ENCODE measurements around the gene TRAF3. TPM values are rescaled to one million over a fixed set of nuclear protein-coding genes. Genes with fewer than 3 reads are reported as not detected.

The TRAF3 gene
- total RNA-seq, 1 donor, result 19.5 TPM

- H2AFZ ChIP-seq (ENCODE audit: low read length), result no peak overlapping the region
- peaks cover 36% of the 10 kb centered on the region for H3K27me3 ChIP-seq (ENCODE audit: insufficient read depth, low read length)
- H3K36me3 ChIP-seq (ENCODE audit: insufficient read depth, low read length), result no peaks in the 10 kb centered on the region
- DNase-seq (ENCODE audit: insufficient read length, low spot score, missing footprints), result no peak
- TF ChIP-seq CTCF (IDR thresholded peaks at IDR 0.05; ENCODE audit: extremely low read depth, low read depth, low read length), result no peak
- no peaks in the 10 kb centered on the region for H3K4me1 ChIP-seq (ENCODE audit: insufficient read depth, low read length)
- no peak overlapping the region for H3K4me3 ChIP-seq (ENCODE audit: insufficient read depth, low read length)
- H3K4me2 ChIP-seq (ENCODE audit: insufficient read depth, low read length), result no peak overlapping the region
- peaks cover 2% of the 10 kb centered on the region for H3K9me3 ChIP-seq (ENCODE audit: low read depth, low read length)
- H3K79me2 ChIP-seq (ENCODE audit: insufficient read depth, low read length), result no peaks in the 10 kb centered on the region
- peaks cover 4% of the 10 kb centered on the region for H4K20me1 ChIP-seq (ENCODE audit: insufficient read depth, low read length)
- no peak overlapping the region for H3K27ac ChIP-seq (ENCODE audit: low read depth, low read length)
These were observed 143.2 kb downstream of the TRAF3 start for GRCh38 chr14:102920273-102920997.

GRCh38 chr14:102920998-102921304 is 143.7 kb downstream of the TRAF3 start:
- no peak overlapping the region for H2AFZ ChIP-seq (ENCODE audit: low read length)

GRCh38 chr14:102922490-102923200 is 145.4 kb downstream of the TRAF3 start, which contains the start of gene AMN:
Gene AMN, plus strand, starts transcription at chr14:102922663. Its CDS starts 26 bp downstream, at chr14:102922689.
- no peak within 1 kb of the TSS for H3K27ac ChIP-seq (ENCODE audit: low read depth, low read length)
- TF ChIP-seq CTCF (IDR thresholded peaks at IDR 0.05; ENCODE audit: extremely low read depth, low read depth, low read length), result no peak
- peak within 1 kb of the TSS; percentile 43 for H3K4me3 ChIP-seq (ENCODE audit: insufficient read depth, low read length)
- no peaks in the 10 kb centered on the region for H3K36me3 ChIP-seq (ENCODE audit: insufficient read depth, low read length)
- H3K4me2 ChIP-seq (ENCODE audit: insufficient read depth, low read length), result peak within 1 kb of the TSS; percentile 65
- no peaks in the 10 kb centered on the region for H3K4me1 ChIP-seq (ENCODE audit: insufficient read depth, low read length)
- peak; percentile 85 for DNase-seq (ENCODE audit: insufficient read length, low spot score, missing footprints)
- no peaks in the 10 kb centered on the region for H3K79me2 ChIP-seq (ENCODE audit: insufficient read depth, low read length)
- H2AFZ ChIP-seq (ENCODE audit: low read length), result peak within 1 kb of the TSS; percentile 10
- H3K9me3 ChIP-seq (ENCODE audit: low read depth, low read length), result peaks cover 2% of the 10 kb centered on the region
- peaks cover 54% of the 10 kb centered on the region for H3K27me3 ChIP-seq (ENCODE audit: insufficient read depth, low read length)
- peaks cover 4% of the 10 kb centered on the region for H4K20me1 ChIP-seq (ENCODE audit: insufficient read depth, low read length)

More at GRCh38 chr14:102920998-102921304, 143.7 kb downstream of the TRAF3 start:
- no peak overlapping the region for H3K4me2 ChIP-seq (ENCODE audit: insufficient read depth, low read length)
- no peak for DNase-seq (ENCODE audit: insufficient read length, low spot score, missing footprints)
- H3K4me3 ChIP-seq (ENCODE audit: insufficient read depth, low read length), result no peak overlapping the region
- no peaks in the 10 kb centered on the region for H3K79me2 ChIP-seq (ENCODE audit: insufficient read depth, low read length)
- H3K9me3 ChIP-seq (ENCODE audit: low read depth, low read length), result peaks cover 2% of the 10 kb centered on the region
- H3K4me1 ChIP-seq (ENCODE audit: insufficient read depth, low read length), result no peaks in the 10 kb centered on the region
- H4K20me1 ChIP-seq (ENCODE audit: insufficient read depth, low read length), result peaks cover 4% of the 10 kb centered on the region
- H3K36me3 ChIP-seq (ENCODE audit: insufficient read depth, low read length), result no peaks in the 10 kb centered on the region
- peaks cover 41% of the 10 kb centered on the region for H3K27me3 ChIP-seq (ENCODE audit: insufficient read depth, low read length)
- no peak overlapping the region for H3K27ac ChIP-seq (ENCODE audit: low read depth, low read length)
- no peak for TF ChIP-seq CTCF (IDR thresholded peaks at IDR 0.05; ENCODE audit: extremely low read depth, low read depth, low read length)
